Uterus (tissue), 4 donors: Measurements from ENCODE around the gene BMP5. TPM values are rescaled to one million over a fixed set of nuclear protein-coding genes. Genes with fewer than 3 reads are reported as not detected.

ENCODE experiments used
- DNase-seq, 2 donors: peaks; one replicate each; pipeline ENCODE4 v3.0.0-alpha.2; 2019 to 2020
- H3K27ac ChIP-seq, 2 donors: fragments of 200-600 bp; sonication (generic); 1 replicate in 1 of 2; 2 replicates in 1 of 2; pipeline ENCODE4 v1.5.1; 2016 to 2018
- H3K27me3 ChIP-seq, 2 donors: fragments of 200-600 bp; sonication (generic); one replicate each; pipeline ENCODE4 v1.5.1; 2018 to 2019; ENCODE audit warnings: control low read depth in 1 of 2
- H3K36me3 ChIP-seq, 2 donors: fragments of 200-600 bp; sonication (generic); one replicate each; pipeline ENCODE4 v1.5.1; 2019; ENCODE audit warnings: control low read depth in 1 of 2
- H3K4me1 ChIP-seq, 2 donors: fragments of 200-600 bp; sonication (generic); one replicate each; pipeline ENCODE4 v1.5.1; 2018 to 2019; ENCODE audit warnings: control low read depth in 1 of 2
- H3K4me3 ChIP-seq, 2 donors: fragments of 200-600 bp; sonication (generic); 1 replicate in 1 of 2; 2 replicates in 1 of 2; pipeline ENCODE4 v1.5.1; 2018 to 2019; ENCODE audit warnings: mild to moderate bottlenecking in 1 of 2
- H3K9me3 ChIP-seq, 2 donors: fragments of 200-600 bp; sonication (generic); one replicate each; pipeline ENCODE4 v1.5.1; 2019; ENCODE audit warnings: control low read depth in 1 of 2
- POLR2A ChIP-seq, 2 donors: fragments of 450-650 bp; IDR thresholded peaks; one replicate each; pipeline ENCODE4 v1.6.1; 2016; ENCODE audit warnings: antibody characterized with exemption in 2 of 2, mild to moderate bottlenecking in 1 of 2, moderate library complexity in 1 of 2
- intact Hi-C: fragments of 100-400 bp; cut with DNase I; formaldehyde crosslinking; loops from one replicate; pipeline ENCODE4 v1.15.1; 2023; ENCODE audit warnings: low total_unique reads
- total RNA-seq, 4 donors: library from RNA; depleted of rRNA in 3 of 4; stranded (reverse); fragments of >200 nt in 3 of 4; gene quantifications; one replicate each; pipeline versions ENCODE4 v1.1.0 to v1.2.4, GENCODE V29; 2014 to 2023
- TF ChIP-seq, protein P1 (sequence below), 4 experiments: fragments of 200-600 bp in 2 of 4; fragments of 450-650 bp in 2 of 4; sonication (generic) in 2 of 4; IDR thresholded peaks; one replicate each; pipeline ENCODE4 v1.5.1; 2016 to 2019; ENCODE audit warnings: antibody characterized with exemption in 4 of 4, mild to moderate bottlenecking in 2 of 4, moderate library complexity in 1 of 4
- donor health status: DM: yes; HTN: yes; CAD: no.

BMP5 gene
- total RNA-seq, 4 donors from 2014 or later, result 0.41 TPM; not detected in 3

- no peak overlapping the region for H3K27ac ChIP-seq
- H3K4me3 ChIP-seq, result no peak overlapping the region
- H3K36me3 ChIP-seq, result no peaks in the 10 kb centered on the region
- TF ChIP-seq, protein P1, sequence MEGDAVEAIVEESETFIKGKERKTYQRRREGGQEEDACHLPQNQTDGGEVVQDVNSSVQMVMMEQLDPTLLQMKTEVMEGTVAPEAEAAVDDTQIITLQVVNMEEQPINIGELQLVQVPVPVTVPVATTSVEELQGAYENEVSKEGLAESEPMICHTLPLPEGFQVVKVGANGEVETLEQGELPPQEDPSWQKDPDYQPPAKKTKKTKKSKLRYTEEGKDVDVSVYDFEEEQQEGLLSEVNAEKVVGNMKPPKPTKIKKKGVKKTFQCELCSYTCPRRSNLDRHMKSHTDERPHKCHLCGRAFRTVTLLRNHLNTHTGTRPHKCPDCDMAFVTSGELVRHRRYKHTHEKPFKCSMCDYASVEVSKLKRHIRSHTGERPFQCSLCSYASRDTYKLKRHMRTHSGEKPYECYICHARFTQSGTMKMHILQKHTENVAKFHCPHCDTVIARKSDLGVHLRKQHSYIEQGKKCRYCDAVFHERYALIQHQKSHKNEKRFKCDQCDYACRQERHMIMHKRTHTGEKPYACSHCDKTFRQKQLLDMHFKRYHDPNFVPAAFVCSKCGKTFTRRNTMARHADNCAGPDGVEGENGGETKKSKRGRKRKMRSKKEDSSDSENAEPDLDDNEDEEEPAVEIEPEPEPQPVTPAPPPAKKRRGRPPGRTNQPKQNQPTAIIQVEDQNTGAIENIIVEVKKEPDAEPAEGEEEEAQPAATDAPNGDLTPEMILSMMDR (IDR thresholded peaks at IDR 0.05), result no peak
- no peak for TF ChIP-seq POLR2A (IDR thresholded peaks at IDR 0.05)
- DNase-seq, result no peak
- no peaks in the 10 kb centered on the region for H3K9me3 ChIP-seq
- intact Hi-C loops, result no loop called here
- H3K27me3 ChIP-seq, result no peaks in the 10 kb centered on the region
- no peaks in the 10 kb centered on the region for H3K4me1 ChIP-seq
Observed at GRCh38 chr6:55705451-55706440, 169.6 kb downstream of the BMP5 start.

- no peak for DNase-seq
- Histone ChIP-seq H3K36me3 (no peaks in the 10 kb centered on the region), H3K27me3 (no peaks in the 10 kb centered on the region), H3K4me3 (no peak overlapping the region), H3K27ac (no peak overlapping the region), H3K9me3 (no peaks in the 10 kb centered on the region), H3K4me1 (no peaks in the 10 kb centered on the region)
- TF ChIP-seq, protein P1 (IDR thresholded peaks at IDR 0.05), result no peak
- TF ChIP-seq POLR2A (IDR thresholded peaks at IDR 0.05), result no peak
- intact Hi-C loops, result no loop called here
Observed at GRCh38 chr6:55704421-55704820, 171.0 kb downstream of the BMP5 start.
